H1 (cell line): Measurements from ENCODE around the gene ARHGAP1. TPM values are rescaled to one million over a fixed set of nuclear protein-coding genes. Genes with fewer than 3 reads are reported as not detected.

Experiments
- ATF2 ChIP-seq: IDR thresholded peaks from 2 replicates; pipeline ENCODE4 v1.6.1; 2012; ENCODE audit warnings: low read length, inconsistent platforms
- CREB1 ChIP-seq: IDR thresholded peaks from 2 replicates; pipeline ENCODE4 v1.6.1; 2012; ENCODE audit warnings: inconsistent platforms
- HDAC6 ChIP-seq: IDR thresholded peaks from one replicate; pipeline ENCODE4 v1.7.1; 2012; ENCODE audit warnings: low read depth, mild to moderate bottlenecking, inconsistent platforms, low read length, moderate library complexity
- MAX ChIP-seq: IDR thresholded peaks from 2 replicates; pipeline ENCODE4 v1.6.1; 2012; ENCODE audit warnings: inconsistent platforms
- RBBP5 ChIP-seq: IDR thresholded peaks from 2 replicates; pipeline ENCODE4 v1.7.1; 2012; ENCODE audit warnings: low read depth, mild to moderate bottlenecking, inconsistent platforms, low read length, moderate library complexity, borderline replicate concordance
- SIX5 ChIP-seq: IDR thresholded peaks from 2 replicates; pipeline ENCODE4 v1.6.1; 2011; ENCODE audit warnings: mild to moderate bottlenecking, low read depth, low read length
- polyA plus RNA-seq, 7 experiments: library from polyadenylated mRNA; depleted of rRNA in 3 of 7; stranded (reverse) in 5 of 7; unstranded in 2 of 7; fragments of >200 nt in 5 of 7; fragments of 200-250 nt in 2 of 7; gene quantifications; 1 replicate in 5 of 7; 2 replicates in 1 of 7; 4 replicates in 1 of 7; pipeline versions ENCODE4 v1.2.1 to v1.2.3, GENCODE V29; 2011 to 2013; ENCODE audit warnings: missing spikeins in 2 of 7, mixed read lengths in 2 of 7
- total RNA-seq: library from RNA; stranded (reverse); fragmentation: NEBNext Ultra II Directional; extraction: Animal tissue kit (Norgen Biotek cat#: 25700); gene quantifications from 2 replicates; pipeline ENCODE4 v1.2.1, GENCODE V29; 2021

Gene ARHGAP1
- total and polyA plus RNA-seq, 2 of the 8 experiments (the other 6 are each of a cell fraction or from before 2014, with no cell fraction given), result 28.6 to 58.8 TPM

- TF ChIP-seq RBBP5 (no peak), CREB1 (no peak), SIX5 (no peak), MAX (no peak), ATF2 (no peak), HDAC6 (no peak)
Observed at GRCh38 chr11:46628961-46629360, 71.5 kb downstream of the ARHGAP1 start (continued).

Other genes starting within 250 kb of the ARHGAP1 start
- gene AMBRA1, start 106.6 kb downstream of the ARHGAP1 start, total RNA-seq, result 35.6 and 37.4 TPM in 2 replicates
- 14.2 and 22.5 TPM in 2 replicates for gene AMBRA1, start 106.6 kb downstream of the ARHGAP1 start, polyA plus RNA-seq (2011; rRNA removed)
- gene HARBI1, start 83.4 kb downstream of the ARHGAP1 start, total RNA-seq, result 4.3 and 5.1 TPM in 2 replicates
- gene HARBI1, start 83.4 kb downstream of the ARHGAP1 start, polyA plus RNA-seq (2011; rRNA removed), result 2.7 and 3.8 TPM in 2 replicates
- 77.4 and 82.2 TPM in 2 replicates for gene ATG13, start 83.1 kb downstream of the ARHGAP1 start, total RNA-seq
- gene ATG13, start 83.1 kb downstream of the ARHGAP1 start, polyA plus RNA-seq (2011; rRNA removed), result 65.0 and 99.4 TPM in 2 replicates
- gene ZNF408, start 412 bp upstream of the ARHGAP1 start, total RNA-seq, result 10.7 and 11.0 TPM in 2 replicates
- gene ZNF408, start 412 bp upstream of the ARHGAP1 start, polyA plus RNA-seq (2011; rRNA removed), result 11.0 and 16.9 TPM in 2 replicates
- gene F2, start 18.6 kb upstream of the ARHGAP1 start, total RNA-seq, result not detected in 2 replicates
- gene F2, start 18.6 kb upstream of the ARHGAP1 start, polyA plus RNA-seq (2011; rRNA removed), result 0.11 and 0.25 TPM in 2 replicates
- 185 and 192 TPM in 2 replicates for gene CKAP5, start 145.7 kb upstream of the ARHGAP1 start, total RNA-seq
- 45.2 and 64.8 TPM in 2 replicates for gene CKAP5, start 145.7 kb upstream of the ARHGAP1 start, polyA plus RNA-seq (2011; rRNA removed)
- gene LRP4, start 217.9 kb upstream of the ARHGAP1 start, total RNA-seq, result 20.8 and 22.1 TPM in 2 replicates
- gene LRP4, start 217.9 kb upstream of the ARHGAP1 start, polyA plus RNA-seq (2011; rRNA removed), result 5.4 and 11.0 TPM in 2 replicates
- gene CSTPP1, start 236.1 kb upstream of the ARHGAP1 start, total RNA-seq, result 24.2 and 26.2 TPM in 2 replicates
- gene CSTPP1, start 236.1 kb upstream of the ARHGAP1 start, polyA plus RNA-seq (2011; rRNA removed), result 28.7 and 55.1 TPM in 2 replicates